ENCODE results near the gene AKNA.

The AKNA gene

DNA sequence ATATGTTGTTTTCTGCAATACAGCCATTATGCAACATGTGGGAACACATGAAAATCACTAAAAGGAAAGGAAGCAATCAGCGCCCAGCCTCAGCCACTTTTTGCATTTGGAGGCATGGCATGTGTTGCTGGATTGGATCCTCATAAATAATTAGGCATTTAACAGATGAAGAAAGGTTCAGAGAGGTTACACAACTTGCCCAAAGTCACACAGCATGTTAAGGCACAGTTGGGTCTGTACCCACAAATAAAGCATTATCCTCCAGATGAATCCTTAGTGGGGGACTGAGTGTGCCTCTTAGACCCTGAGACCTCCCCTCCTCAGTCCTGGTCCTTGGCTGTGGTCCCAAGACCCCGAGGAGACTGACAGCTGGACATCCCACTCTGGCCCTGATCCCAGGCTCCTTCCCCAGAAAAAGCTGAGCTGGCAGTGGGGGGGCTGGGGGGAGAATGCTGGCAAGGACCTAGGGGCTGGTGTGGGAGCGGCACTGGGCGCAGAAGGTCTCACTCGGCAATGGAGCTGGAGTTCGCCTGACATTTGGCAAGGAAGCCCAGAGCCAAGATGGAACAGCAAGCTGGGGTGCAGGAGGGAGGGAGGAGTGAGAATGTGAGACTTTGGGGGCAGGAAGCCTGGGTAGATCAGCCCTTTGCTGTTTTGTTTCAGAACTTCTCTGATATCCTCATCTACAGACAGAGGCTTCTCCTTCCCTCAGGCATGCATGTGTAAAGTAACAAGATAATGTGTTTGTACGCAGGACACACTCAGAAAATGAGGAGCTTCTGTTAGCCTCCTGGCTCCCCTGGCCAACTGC lies 6.9 kb upstream of the AKNA start:
- DNase-seq: no peak

DNA sequence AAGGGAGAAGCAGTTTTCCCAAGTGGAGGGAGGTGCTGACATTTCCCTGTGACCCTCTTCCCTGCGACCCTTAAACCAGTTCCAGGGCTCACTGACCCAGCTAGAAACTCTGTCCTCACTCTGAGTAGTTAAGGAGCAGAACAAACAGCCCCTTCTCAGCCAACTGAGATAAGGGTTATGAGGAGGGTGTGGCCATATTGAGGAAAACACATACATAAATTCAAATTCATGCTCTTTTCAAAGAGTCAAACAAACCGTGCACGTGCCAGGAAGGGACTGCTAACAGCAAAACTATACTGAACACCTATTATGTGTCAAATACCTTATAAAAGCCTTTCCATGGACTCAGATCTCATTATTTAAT lies 4.9 kb upstream of the AKNA start:
- DNase-seq: no peak

DNA sequence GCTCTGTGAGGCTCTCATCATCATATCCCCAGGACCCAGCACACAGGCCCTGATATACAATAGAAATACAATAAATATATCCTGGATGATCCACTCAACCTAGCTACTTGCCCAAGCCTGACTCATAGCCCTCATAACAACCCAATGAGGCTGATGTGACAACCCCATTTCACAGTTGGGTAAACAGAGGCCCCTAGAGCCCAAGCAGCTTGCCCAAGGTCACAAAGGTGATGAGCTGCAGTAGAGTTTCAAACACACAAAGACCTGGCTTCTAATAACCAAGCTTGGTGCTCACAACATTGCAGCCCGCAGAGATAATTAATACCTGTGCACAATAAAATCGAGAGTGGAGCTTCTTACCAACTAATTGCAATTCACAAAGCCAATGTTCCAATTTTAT lies 3.2 kb upstream of the AKNA start:
- DNase-seq: no peak

DNA sequence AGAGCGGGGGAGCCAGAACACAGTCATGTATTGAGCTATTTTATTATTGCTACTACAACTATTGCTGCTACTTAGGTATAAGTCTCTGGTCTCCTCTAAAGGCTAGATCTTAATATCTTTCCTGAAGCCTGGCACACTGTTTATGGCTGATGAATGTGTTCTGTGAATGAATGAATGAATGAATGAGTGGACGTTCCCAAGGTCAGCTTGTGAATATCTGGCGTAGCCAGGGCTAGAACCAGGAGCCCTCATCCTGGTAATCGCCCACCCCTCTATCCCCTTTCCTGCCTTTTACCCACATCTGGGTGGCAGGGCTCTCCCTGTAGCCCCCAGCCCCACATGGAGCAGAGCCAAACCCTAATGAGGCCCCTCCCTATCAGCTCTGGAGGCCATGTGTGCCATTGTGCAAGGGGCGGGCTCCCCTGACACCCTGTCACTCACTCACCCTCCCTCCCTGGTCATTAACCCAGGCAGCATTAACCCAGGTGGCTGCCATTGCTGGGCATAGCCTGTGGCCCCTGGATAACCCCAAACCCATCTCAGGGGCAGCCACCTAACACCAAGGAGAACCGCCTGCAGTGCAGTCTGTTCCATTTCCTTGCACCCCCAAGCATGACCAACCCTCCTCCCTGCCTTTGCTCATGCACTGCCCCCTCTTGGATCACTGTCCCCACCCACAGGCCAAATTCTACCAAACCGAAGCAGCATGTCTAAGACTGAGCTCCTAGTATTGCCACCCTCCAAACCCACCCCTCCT lies 2.0 kb upstream of the AKNA start:
- DNase-seq: no peak

DNA sequence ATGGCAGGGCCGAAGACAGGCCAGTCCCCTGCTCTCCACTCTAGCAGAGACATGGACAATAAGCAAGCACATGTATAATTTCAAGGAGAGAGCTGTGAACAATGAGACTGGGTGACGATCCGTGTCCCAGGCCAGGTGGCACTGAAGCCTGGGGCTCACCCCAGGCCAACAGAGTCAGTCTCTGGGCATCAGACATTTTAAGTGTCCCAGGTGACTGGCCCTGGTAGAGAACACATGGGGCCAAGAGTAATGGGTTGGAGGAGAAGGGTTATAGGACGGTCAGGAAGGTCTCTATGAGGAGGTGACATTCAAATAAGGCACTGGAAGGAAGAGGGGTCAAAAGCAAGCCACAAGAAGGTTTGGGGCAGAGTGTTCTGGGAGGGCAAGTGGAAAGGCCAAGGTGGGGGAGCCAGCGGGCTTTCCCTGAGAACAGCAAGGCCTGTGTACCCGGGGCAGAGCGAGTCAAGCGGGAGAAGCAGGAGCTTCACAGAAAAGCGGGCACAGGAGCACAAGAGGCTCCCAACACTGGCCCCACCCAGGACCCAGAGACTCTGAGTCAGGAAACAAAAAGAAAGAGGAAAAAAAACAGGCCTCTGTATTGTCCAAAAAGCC lies 1.1 kb upstream of the AKNA start:
- DNase-seq: no peak

DNA sequence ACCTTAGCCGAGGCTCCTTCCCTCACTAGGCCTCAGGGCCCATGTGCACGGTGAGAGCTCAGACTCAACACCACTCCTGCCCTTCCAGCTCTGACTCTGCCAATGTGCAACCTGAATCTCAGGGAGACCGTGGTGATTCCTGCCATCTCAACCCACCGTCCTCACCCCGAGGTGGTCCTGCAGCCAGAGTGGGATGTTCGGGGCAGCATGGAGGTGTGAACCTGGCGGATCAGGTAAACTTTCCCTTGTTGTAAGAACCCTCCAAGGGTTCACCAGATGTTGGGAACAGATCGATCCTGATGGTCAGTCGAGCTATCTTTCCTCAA lies 538 bp upstream of the AKNA start:
- no peak for DNase-seq

DNA sequence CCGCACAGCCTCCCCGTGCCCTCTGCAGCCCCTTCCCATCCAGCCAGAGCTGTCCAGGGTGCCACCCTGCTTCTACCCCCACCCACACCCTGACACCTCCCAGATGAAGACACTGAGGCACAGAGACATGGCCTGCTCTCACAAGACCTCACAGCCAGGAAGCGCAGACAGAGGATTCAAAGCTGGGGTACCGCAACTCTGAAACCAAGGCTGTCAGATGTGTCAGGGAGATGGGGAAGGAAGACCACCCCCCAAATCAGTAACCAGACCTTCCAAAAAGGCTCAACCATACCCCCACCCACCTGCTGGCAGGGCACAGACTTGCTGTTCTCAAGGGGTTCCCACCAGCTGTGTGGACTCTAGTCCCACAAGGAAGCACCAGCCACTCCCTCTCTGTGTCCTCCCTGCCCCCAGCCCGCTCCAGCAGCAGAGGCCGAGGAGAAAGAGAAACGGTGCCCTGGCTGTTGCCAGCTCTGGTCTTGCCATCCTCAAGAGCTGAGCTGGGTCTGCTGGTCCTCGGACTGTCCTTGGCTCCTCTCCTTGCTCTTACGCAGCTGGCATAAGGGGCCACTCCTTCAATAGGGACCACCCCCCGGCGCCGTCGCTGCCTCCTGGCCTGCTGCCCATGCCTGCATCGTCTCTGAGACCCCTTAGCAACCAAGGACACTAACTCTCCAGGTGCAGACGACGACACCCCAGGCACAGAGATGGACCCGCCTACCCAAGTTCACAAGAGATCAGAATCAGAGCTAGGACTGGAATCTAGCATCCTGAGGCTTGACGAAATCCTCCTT lies 699 bp downstream of the AKNA start:
- DNase-seq: no peak

DNA sequence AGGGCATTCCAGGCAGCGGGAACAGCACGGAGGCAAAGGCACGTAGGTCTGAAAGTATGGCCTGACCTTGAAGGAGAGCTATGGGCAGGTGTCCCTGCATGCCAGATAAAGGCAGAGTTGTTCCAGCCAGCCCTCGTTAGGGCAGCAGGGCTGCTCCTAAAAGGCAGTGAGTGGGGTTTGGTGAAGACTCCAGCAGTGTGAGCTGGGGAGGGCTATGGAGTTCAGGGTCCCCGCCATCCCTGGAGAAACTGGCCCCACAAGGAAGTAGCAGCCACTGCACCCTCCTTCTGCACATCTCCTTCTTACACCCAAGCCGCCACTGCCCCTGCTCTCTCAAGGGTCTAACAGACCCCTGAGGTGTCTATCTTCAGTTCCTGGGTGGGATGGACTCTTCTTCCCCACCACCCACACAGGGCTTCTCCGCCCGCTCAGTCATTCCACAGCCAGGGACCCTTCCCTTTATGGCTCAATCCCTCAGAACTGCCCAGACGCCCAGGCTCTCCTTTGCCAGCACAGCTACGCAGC lies 1.4 kb downstream of the AKNA start:
- DNase-seq: no peak

DNA sequence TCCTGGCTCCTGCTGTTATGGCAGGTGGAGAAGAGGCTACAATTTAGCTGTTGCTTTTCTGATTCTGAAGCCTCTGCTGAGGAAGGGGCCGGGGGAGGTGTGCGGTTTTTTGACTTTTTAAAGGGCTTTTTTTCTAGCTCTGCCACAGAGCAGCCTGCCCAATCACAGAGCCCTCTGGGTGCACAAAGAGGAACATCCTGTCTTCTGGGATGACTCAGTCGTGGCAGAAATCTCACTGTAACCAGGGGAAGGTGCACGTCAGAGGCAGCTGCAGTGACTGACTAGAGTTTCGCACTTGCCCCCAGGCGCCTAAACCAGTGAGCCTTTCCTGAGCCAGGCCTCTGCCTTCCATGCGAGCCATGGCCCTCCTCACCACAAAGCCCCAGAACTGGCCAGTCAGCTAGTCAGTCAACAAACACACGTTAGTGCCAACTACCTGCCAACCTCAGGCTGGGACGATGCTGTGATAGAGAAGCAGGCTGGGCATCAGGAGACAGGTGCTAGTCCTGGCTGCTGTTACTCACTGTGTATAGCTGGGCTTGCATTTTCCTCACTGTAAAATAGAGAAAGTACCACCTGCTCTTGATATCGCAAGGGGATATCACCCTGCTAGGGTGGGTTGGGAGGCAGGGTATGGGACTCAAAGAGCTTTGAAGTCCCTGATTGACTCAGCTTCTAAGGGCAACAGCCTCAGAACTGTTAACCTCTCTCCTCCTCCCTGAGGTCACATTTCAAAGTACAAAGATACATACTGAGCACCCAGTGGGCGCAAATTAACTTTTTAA lies 2.2 kb downstream of the AKNA start:
- DNase-seq: no peak

DNA sequence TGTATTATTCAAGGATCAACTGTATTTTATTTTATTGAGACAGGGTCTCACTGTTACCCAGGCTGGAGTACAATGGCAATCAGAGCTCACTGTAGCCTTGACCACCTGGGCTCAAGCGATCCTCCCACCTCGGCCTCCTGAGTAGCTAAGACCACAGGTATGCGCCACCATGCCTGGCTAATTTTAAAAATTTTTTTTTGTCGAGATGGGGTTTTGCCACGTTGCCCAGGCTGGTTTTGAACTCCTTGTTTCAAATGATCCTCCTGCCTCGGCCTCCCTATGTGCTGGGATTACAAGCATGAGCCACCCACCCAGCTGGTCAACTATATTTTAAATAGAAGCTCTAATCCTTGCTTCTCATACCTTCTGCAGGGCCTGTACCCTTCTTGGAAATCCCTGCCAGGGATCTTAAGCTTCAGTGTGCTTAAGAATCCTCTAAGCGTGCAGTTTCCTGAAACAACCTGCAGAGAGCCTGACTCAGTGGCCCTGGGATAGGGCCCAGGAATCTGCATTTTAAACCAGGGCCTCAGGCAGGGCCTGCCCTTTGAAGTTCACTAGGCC lies 2.9 kb downstream of the AKNA start:
- no peak for DNase-seq

DNA sequence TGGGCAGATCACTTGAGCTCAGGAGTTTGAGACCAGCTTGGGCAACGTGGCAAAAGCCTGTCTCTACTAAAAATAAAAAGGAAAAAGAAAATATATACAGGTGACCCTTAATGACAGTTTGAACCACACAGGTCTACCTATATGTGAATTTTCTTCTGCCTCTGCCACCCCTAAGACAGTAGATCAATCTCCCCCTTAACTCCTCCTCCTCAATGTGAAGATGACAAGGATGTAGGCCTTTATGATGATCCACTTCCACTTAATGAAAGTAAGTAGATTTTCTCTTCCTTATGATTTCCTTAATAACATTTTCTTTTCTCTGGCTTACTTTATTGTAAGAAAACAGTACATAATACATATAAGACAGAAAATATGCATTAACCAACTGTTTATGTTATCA lies 3.4 kb downstream of the AKNA start:
- DNase-seq: no peak

DNA sequence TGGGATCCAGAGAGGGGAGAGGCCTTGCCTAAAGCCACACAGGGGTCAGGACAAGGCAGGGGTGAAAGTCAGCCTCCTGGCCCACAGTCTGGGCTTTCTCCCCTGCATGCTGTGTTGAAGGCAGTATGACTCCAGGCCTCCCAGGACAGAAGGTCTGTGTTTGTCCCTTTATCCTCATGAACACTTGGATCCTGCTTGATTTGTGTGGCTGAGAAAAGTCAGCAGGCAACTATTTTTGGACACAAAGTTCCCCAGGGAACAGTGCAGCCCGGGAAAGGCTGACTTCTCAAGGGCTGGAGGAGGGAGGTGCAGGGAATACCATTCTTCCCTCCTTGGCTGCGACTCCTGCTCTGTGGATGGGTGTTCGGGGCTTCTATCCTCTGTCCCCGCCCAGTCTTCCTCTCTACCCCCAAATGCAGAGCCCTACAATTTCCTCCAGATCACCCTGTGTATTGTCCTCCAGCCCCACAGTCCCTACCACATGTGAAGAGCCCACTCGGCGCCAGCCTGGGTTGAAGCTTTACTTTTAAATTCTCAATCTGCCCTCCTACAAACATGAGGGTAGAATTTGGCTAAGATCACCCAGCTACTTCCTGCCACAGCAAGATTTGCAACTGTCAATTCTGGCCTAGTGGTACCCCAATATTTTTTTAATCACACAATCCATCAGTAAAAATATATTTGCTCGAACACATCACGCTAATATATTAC lies 4.1 kb downstream of the AKNA start:
- no peak for DNase-seq

DNA sequence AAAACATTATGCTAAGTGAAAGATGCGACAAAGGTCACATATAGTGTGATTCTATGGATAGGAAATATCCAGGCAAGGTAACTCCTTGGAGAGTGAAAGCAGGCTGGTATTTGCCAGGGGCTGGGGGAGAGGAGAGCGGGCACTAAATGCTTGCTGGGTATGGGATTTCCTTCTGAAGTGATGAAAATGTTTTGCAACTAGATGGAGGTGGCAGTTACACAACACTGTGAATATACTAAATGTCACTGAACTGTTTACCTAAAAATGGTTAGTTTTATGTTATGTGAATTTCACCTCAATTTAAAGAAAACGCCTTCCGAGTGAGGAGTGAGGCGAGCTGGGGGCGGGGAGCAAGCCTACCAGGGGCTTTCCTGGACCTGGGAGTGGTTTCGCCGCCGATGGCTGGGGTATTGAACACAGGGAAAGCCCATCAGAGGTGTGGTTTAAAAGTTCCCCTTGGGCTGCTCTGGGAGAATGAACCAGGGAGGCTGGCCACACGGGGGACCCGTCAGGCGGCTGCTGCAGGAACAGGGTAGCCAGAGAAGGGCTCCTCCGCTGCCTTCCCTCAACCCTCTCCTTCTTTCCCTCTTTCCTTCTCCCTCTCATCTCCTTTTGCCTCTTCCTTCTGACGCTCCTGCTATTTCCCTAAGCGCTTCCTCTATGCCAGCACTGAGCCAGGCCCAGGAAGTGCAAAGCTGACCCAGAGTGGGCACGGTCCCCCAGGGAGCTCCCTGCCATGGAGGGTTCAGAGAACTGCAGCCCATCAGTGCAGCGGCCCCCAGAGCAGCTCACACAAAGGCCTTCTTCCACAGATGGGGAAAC lies 4.9 kb downstream of the AKNA start:
- no peak for DNase-seq

DNA sequence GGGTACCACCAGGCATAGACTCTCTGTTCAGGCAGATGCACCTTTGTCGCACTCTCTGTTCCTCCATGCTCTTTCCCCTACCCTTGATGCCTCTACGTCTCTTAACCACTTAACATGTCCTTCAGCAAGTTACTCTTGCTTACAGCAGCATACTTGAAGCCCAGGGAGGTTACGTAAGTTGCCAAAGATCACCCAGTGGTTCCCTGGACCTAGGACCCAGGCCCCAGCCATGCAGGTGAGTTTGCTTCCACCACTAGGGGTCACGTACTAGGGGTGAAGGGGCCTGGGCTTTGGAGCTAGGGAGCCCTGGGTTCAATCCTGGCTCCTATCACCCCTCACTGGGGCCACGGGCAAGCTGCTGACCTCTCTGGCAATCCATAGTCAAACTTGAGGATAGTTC lies 8.9 kb downstream of the AKNA start:
- DNase-seq: no peak

DNA sequence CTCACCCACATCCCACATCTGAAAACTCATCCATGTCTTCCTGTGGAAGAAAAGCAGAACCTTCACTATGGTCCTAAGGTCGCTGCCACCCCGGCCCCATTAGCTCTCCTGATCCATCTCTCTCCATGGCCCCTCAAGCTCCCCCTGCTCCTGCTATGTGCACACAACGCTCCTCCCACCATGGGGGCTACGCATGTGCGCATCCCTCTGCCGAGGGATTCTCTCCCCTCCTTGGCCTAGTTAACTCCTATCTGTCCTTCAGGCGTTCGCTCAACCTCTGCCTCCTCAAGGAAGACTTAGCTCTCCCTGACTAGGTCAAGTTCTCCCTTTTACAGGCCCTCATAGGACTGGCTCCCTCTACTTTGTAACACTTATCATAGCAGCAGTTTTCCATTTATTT lies 9.8 kb downstream of the AKNA start:
- no peak for DNase-seq

DNA sequence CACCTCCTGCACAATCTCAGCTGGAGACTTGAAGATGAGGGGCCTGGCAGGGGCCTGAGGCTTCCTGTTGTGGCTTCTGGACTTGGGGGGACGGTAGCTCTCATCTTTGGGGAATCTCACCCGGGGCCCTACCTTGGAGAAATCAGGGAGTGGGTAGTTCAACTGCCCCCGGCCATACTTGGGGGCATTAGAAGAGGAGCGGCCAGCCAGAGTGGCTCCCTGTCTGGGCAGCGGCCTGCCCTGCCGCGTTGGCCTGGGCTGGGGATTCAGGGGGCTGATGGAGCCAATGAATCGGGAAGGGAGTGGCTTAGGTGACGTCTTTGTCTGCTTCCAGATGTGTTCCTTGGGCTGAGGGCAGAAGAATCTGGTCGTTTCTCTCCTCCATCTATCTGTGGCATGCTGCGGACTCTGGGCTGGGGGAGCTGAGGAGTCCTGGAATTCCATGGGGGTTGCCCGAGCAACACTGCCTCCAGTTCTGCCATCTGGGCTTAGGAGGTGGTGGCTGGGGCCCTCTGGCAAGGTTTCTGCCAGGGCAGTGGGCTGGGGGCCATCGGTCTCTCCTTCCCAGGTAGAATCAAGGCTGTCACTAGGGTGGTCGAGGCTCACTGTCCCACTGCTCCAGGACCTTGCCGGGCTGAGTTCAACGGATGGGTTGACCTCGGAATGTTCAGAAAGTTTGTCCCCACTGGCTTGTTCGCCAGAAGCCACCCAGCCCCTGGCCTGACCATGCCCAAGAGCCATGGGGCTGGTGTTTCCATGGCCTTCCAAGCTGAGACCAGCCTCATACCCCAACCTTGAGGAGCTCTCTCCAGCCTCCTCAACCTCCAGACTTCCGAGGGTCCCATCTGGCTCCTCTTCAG lies 11.0 kb downstream of the AKNA start:
- no peak for DNase-seq

DNA sequence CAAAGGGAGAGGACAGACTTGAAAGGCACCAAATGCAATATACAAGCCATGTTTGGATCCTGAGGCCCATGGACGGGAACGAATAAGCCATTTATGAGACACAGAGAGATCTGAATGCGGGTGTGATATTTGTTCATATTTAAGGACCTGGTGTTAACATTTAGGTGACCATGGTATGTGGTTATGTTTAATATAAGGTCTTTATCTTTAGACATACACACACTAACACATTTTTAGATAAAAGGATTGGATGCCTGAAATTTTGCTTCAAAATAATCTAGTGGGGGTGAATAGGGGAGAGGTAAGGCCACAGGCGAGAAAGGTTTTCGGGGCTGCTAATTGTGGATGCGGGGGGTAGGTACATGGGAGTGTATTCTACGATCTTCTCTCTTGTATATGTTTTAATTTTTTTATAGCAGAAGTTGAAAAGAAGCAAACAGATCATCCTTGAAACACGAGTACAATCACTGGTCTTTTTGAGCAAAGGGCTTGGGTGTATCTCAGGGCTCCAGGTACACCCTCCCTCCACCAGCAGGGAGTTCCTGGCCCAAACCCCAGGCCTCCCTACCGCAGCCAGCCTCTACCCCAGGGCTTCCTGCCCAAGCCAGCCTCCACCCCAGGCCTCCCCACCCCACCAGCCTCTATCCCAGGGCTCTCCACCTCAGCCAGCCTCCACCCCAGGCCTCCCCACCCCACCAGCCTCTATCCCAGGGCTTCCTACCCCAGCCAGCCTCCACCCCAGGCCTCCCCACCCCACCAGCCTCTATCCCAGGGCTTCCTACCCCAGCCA lies 12.2 kb downstream of the AKNA start:
- no peak for DNase-seq

DNA sequence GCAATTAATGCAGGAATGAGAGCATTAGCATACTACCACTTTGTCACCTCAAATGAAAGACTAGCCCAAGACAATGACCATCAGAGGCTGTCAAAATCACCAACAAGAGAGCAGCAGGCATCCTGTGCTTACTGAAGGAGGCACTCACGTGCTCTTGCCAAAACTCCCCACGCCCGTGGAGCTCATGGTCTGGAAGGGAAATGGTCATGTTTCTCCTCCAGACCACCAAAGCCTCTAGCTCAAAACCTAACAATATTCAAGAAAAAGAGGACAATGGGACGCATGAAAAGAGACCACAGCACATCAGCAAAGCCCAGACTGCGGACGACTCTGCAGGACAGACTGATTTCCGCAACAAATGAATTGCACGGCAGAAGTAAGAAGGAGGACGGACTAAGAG lies 12.8 kb downstream of the AKNA start:
- DNase-seq: no peak

Measured in NCI-H187 treated with DMSO at 0.1 percent for 48 hours (cell line).